HEK293 (cell line): ENCODE results near the gene MMP11.

ENCODE experiments used
- CTCF ChIA-PET: fragments of 350-600 bp; formaldehyde crosslinking; extraction: SDS; loops from one replicate; lab custom pipeline; 2021; ENCODE audit warnings: antibody characterized with exemption; lab: Yijun Ruan, JAX
- POLR2A ChIA-PET: fragments of 300-600 bp; formaldehyde crosslinking; extraction: SDS; loops from one replicate; lab custom pipeline; 2020; ENCODE audit warnings: antibody characterized with exemption, inconsistent platforms; lab: Yijun Ruan, JAX
- H3K27ac ChIP-seq: fragments of 200-500 bp; sonication (Bioruptor generic); 2 replicates; pipeline ENCODE4 v1.5.1; 2014; ENCODE audit warnings: low read depth, low read length, control low read depth, inconsistent platforms; ENCODE audit errors: extremely low read depth
- H3K36me3 ChIP-seq, 2 experiments: fragments of 200-500 bp in 1 of 2; sonication (Bioruptor generic) in 1 of 2; 1 replicate in 1 of 2; 2 replicates in 1 of 2; pipeline ENCODE4 v1.5.1; 2014 to 2017; ENCODE audit warnings: inconsistent platforms in 2 of 2, low read length in 2 of 2; ENCODE audit not compliant: control insufficient read depth in 2 of 2, insufficient read depth in 1 of 2
- H3K4me1 ChIP-seq: fragments of 200-500 bp; sonication (Bioruptor generic); 2 replicates; pipeline ENCODE4 v1.5.1; 2014; ENCODE audit warnings: mild to moderate bottlenecking, low read length, inconsistent platforms; ENCODE audit not compliant: control insufficient read depth, insufficient read depth
- H3K4me3 ChIP-seq: 2 replicates; pipeline ENCODE4 v1.5.1; 2011; ENCODE audit warnings: low read depth, mild to moderate bottlenecking, control low read depth, low read length, moderate library complexity
- H3K9me3 ChIP-seq: fragments of 200-500 bp; sonication (Bioruptor generic); 2 replicates; pipeline ENCODE4 v1.5.1; 2014; ENCODE audit warnings: low read depth, low read length, inconsistent platforms; ENCODE audit not compliant: control insufficient read depth, insufficient read depth
- FEZF1 ChIP-seq: fragments of 450-650 bp; formaldehyde crosslinking; IDR thresholded peaks from 2 replicates; pipeline ENCODE4 v1.5.1; 2016; ENCODE audit warnings: missing biosample characterization, missing genetic modification characterization
- GLI4 ChIP-seq: fragments of 450-650 bp; formaldehyde crosslinking; IDR thresholded peaks from 2 replicates; pipeline ENCODE4 v1.5.1; 2016; ENCODE audit warnings: missing biosample characterization, missing genetic modification characterization
- GLIS1 ChIP-seq: fragments of 450-650 bp; formaldehyde crosslinking; IDR thresholded peaks from 2 replicates; pipeline ENCODE4 v1.5.1; 2016; ENCODE audit warnings: missing biosample characterization, missing genetic modification characterization
- KLF8 ChIP-seq: fragments of 450-650 bp; formaldehyde crosslinking; IDR thresholded peaks from 2 replicates; pipeline ENCODE4 v1.5.1; 2016; ENCODE audit warnings: missing biosample characterization, missing genetic modification characterization
- ZBTB21 ChIP-seq: fragments of 450-650 bp; formaldehyde crosslinking; IDR thresholded peaks from 2 replicates; pipeline ENCODE4 v1.5.1; 2017; ENCODE audit warnings: missing biosample characterization, missing genetic modification characterization
- ZBTB49 ChIP-seq: fragments of 450-650 bp; formaldehyde crosslinking; IDR thresholded peaks from 2 replicates; pipeline ENCODE4 v1.5.1; 2016; ENCODE audit warnings: missing biosample characterization, missing genetic modification characterization, low read depth
- ZNF114 ChIP-seq: fragments of 450-650 bp; formaldehyde crosslinking; IDR thresholded peaks from 2 replicates; pipeline ENCODE4 v1.5.0; 2017; ENCODE audit warnings: missing biosample characterization, missing genetic modification characterization
- ZNF132 ChIP-seq: fragments of 450-650 bp; formaldehyde crosslinking; IDR thresholded peaks from 2 replicates; pipeline ENCODE4 v1.5.1; 2017; ENCODE audit warnings: missing biosample characterization, missing genetic modification characterization, borderline replicate concordance
- ZNF354C ChIP-seq: fragments of 450-650 bp; formaldehyde crosslinking; IDR thresholded peaks from 2 replicates; pipeline ENCODE4 v1.5.1; 2016; ENCODE audit warnings: missing biosample characterization, missing genetic modification characterization, low read depth, borderline replicate concordance
- ZNF394 ChIP-seq: fragments of 450-650 bp; formaldehyde crosslinking; IDR thresholded peaks from 2 replicates; pipeline ENCODE4 v1.5.1; 2016; ENCODE audit warnings: missing biosample characterization, missing genetic modification characterization, mild to moderate bottlenecking, moderate library complexity, borderline replicate concordance
- ZNF48 ChIP-seq: fragments of 450-650 bp; formaldehyde crosslinking; IDR thresholded peaks from 2 replicates; pipeline ENCODE4 v1.5.1; 2016; ENCODE audit warnings: missing biosample characterization, missing genetic modification characterization
- ZNF704 ChIP-seq: fragments of 450-650 bp; formaldehyde crosslinking; IDR thresholded peaks from 2 replicates; pipeline ENCODE4 v1.5.1; 2016; ENCODE audit warnings: missing biosample characterization, missing genetic modification characterization
- ZNF791 ChIP-seq: fragments of 450-650 bp; formaldehyde crosslinking; IDR thresholded peaks from 2 replicates; pipeline ENCODE4 v1.5.1; 2016; ENCODE audit warnings: missing biosample characterization, missing genetic modification characterization
- ZSCAN18 ChIP-seq: fragments of 450-650 bp; formaldehyde crosslinking; IDR thresholded peaks from 2 replicates; pipeline ENCODE4 v1.5.1; 2016; ENCODE audit warnings: missing biosample characterization, missing genetic modification characterization
- ZSCAN4 ChIP-seq: fragments of 450-650 bp; formaldehyde crosslinking; IDR thresholded peaks from 2 replicates; pipeline ENCODE4 v1.5.1; 2017; ENCODE audit warnings: missing biosample characterization, missing genetic modification characterization

The MMP11 gene

GRCh38 chr22:23759566-23759965, 13.1 kb upstream of the MMP11 start:
- H3K27ac ChIP-seq: no peak overlapping the region
- POLR2A ChIA-PET: interaction anchor here (0.6 to 1.1 kb wide), 2 partner anchors 10 to 43 kb away, joined by 3 to 5 read pairs; no protein-coding TSS in a partner anchor
- no peak for TF ChIP-seq KLF8 (tag by site-specific recombination)
- TF ChIP-seq ZNF704 (tag by site-specific recombination): no peak
- TF ChIP-seq ZNF354C: no peak
- no peak for TF ChIP-seq GLIS1 (tag by site-specific recombination)
- TF ChIP-seq FEZF1 (tag by site-specific recombination): no peak
- H3K4me3 ChIP-seq: no peak overlapping the region
- H3K36me3 ChIP-seq: peaks cover 0 to 10% of the 10 kb centered on the region in 2 experiments; a peak in 1 of 3 replicates
- CTCF ChIA-PET: interaction anchor here (0.8 kb wide), 1 partner anchor 221 kb away, joined by 3 read pairs; no protein-coding TSS in a partner anchor
- H3K9me3 ChIP-seq: no peaks in the 10 kb centered on the region
- H3K4me1 ChIP-seq: no peaks in the 10 kb centered on the region

GRCh38 chr22:23760056-23760455, 12.6 kb upstream of the MMP11 start:
- ChIA-PET POLR2A (interaction anchor here (0.6 to 1.1 kb wide), 2 partner anchors 11 to 44 kb away, joined by 3 to 5 read pairs; no protein-coding TSS in a partner anchor), CTCF (interaction anchor here (0.8 kb wide), 1 partner anchor 222 kb away, joined by 3 read pairs; no protein-coding TSS in a partner anchor)
- no peaks in the 10 kb centered on the region for H3K4me1 ChIP-seq
- no peak overlapping the region for H3K4me3 ChIP-seq
- H3K36me3 ChIP-seq: peaks cover 0 to 15% of the 10 kb centered on the region in 2 experiments; a peak in 1 of 3 replicates
- H3K27ac ChIP-seq: no peak overlapping the region
- H3K9me3 ChIP-seq: no peaks in the 10 kb centered on the region
- TF ChIP-seq ZNF114 (tag by site-specific recombination): no peak
- no peak for TF ChIP-seq ZSCAN4 (tag by site-specific recombination)
- TF ChIP-seq ZSCAN18: no peak
- no peak for TF ChIP-seq ZNF791 (tag by site-specific recombination)
- TF ChIP-seq ZNF132 (tag by site-specific recombination): no peak
- TF ChIP-seq ZBTB21 (tag by site-specific recombination): no peak
- no peak for TF ChIP-seq GLI4 (tag by site-specific recombination)
- TF ChIP-seq ZNF48 (tag by site-specific recombination): no peak
- TF ChIP-seq ZNF394: no peak
- no peak for TF ChIP-seq ZBTB49 (tag by site-specific recombination)
